ENCODE measurements around the gene DEPDC4. TPM values are rescaled to one million over a fixed set of nuclear protein-coding genes. Genes with fewer than 3 reads are reported as not detected.

The DEPDC4 gene
- total and polyA plus RNA-seq, 2 of the 4 experiments (the other 2 are of a cell fraction) = 0.72 to 0.79 TPM

- intact Hi-C loops (cut with micrococcal nuclease) (loop anchor here (1.0 to 10.0 kb wide), 4 partner anchors 45 to 385 kb away; partner anchors contain the start of gene BLTP3B), dilution Hi-C loops (cut with HindIII; ENCODE audit: low sequenced_read_pairs, unreplicated experiment) (no loop called here), in situ Hi-C loops (cut with MboI; ENCODE audit: low sequenced_read_pairs) (no loop called here)
- peak overlapping the region; percentile 97 for H2AFZ ChIP-seq (replicated peaks; ENCODE audit: low read length, poor library complexity)
- H2BK20ac ChIP-seq (ENCODE audit: low read depth, low read length) = no peak overlapping the region
- no peak overlapping the region for H2AK5ac ChIP-seq (ENCODE audit: low read depth, low read length)
- H3K4me1 ChIP-seq (ENCODE audit: control insufficient read depth, insufficient read depth, low read length) = peaks cover 2% of the 10 kb centered on the region; the same call in 1 of the 2 replicates
- H2BK15ac ChIP-seq (ENCODE audit: low read depth, low read length) = no peak overlapping the region
- peak; percentile 21 for ATAC-seq (ENCODE audit: low read depth)
- no peaks in the 10 kb centered on the region for H3K9me3 ChIP-seq (ENCODE audit: control insufficient read depth, insufficient read depth, low read length)
- no peak overlapping the region; the same call in 1 of the 2 replicates for H3K4ac ChIP-seq (ENCODE audit: low read depth, low read length)
- no peaks in the 10 kb centered on the region; the same call in 1 of the 2 replicates for H3K9me1 ChIP-seq (ENCODE audit: insufficient read depth, low read length)
- H4K5ac ChIP-seq (ENCODE audit: low read depth, low read length) = 0 out of 2 replicates have a peak overlapping the region, but pooled peaks have one; percentile 25
- H3K9ac ChIP-seq (ENCODE audit: low read depth, low read length) = no peak overlapping the region
- ChIA-PET CTCF (no interaction called here), POLR2A (ENCODE audit: unreplicated experiment) (no interaction called here)
- H3K23ac ChIP-seq (ENCODE audit: low read depth, low read length) = no peak overlapping the region
- H3K4me2 ChIP-seq (ENCODE audit: low read depth, low read length) = peak overlapping the region; percentile 74
- no TSS peak for BruUV-seq (replicated peaks)
- H4K20me1 ChIP-seq (ENCODE audit: insufficient read depth, low read length) = no peaks in the 10 kb centered on the region
- no peak overlapping the region for H3K56ac ChIP-seq (ENCODE audit: extremely low read depth, insufficient read depth, low read length)
- H3K18ac ChIP-seq (ENCODE audit: low read depth, low read length) = no peak overlapping the region
- DNase-seq = no peak
- peak overlapping the region; percentile 78 for H3K4me3 ChIP-seq (ENCODE audit: insufficient read depth, low read depth, low read length)
- peaks cover 1% of the 10 kb centered on the region; the same call in 1 of the 2 replicates for H3K36me3 ChIP-seq (ENCODE audit: control insufficient read depth, insufficient read depth, low read length)
- H3K27ac ChIP-seq (ENCODE audit: insufficient read depth, low read length) = no peak overlapping the region; the same call in 1 of the 2 replicates
- H2BK120ac ChIP-seq (ENCODE audit: low read depth, low read length) = no peak overlapping the region
- TF ChIP-seq NFE2L2 (IDR thresholded peaks at IDR 0.05; ENCODE audit: low read depth, low read length) = no peak
- TF ChIP-seq SMC3 (IDR thresholded peaks at IDR 0.05; ENCODE audit: low read depth, low read length) = no peak
- no peak for TF ChIP-seq MAFK (IDR thresholded peaks at IDR 0.05; ENCODE audit: low read depth, low read length)
- no peak for TF ChIP-seq RCOR1 (IDR thresholded peaks at IDR 0.05; ENCODE audit: insufficient replicate concordance, low read length)
- TF ChIP-seq CTCF (conservative IDR thresholded peaks at IDR 0.05; ENCODE audit: low read depth, low read length) = no peak
- no peak overlapping the region for H4K91ac ChIP-seq (ENCODE audit: insufficient read depth, low read depth, low read length)
- H3K14ac ChIP-seq (replicated peaks; ENCODE audit: low read depth, low read length) = no peak overlapping the region
- WGBS, 2 experiments (ENCODE audit: extremely low coverage in 2 of 2, insufficient read length in 1 of 2) = 3% methylated on average over 52 of the region's 79 CpGs; no CpG with 5 or more reads in 1 of the 2 experiments
- H4K8ac ChIP-seq (ENCODE audit: low read depth in 2 of 2, low read length in 2 of 2) = peak overlapping the region; percentile 30 to 35; a peak in 1 of 4 replicates
- H3K79me1 ChIP-seq (ENCODE audit: low read depth in 1 of 2, low read length in 2 of 2) = peaks cover 0 to 19% of the 10 kb centered on the region in 2 experiments; a peak in 2 of 4 replicates
- H2AK9ac ChIP-seq (replicated peaks; ENCODE audit: low read depth, low read length, poor library complexity) = peak overlapping the region; percentile 44
- no peak overlapping the region for H2BK5ac ChIP-seq (ENCODE audit: low read depth, low read length, poor library complexity, severe bottlenecking)
- H3K27me3 ChIP-seq (ENCODE audit: control insufficient read depth, insufficient read depth, low read length) = no peaks in the 10 kb centered on the region
Observed at GRCh38 chr12:100199347-100200149, 67.3 kb downstream of the DEPDC4 start.

Data from IMR-90 (cell line).